ENCODE results near the gene CREG1.
"Not testable (repeated sequence)": the region's sequence is repeated elsewhere in the genome, so short reads cannot be mapped to it uniquely, and the experiment has no call there.

The CREG1 gene

GRCh38 chr1:167563579-167564246, 10.2 kb upstream of the CREG1 start:
- DNase-seq: no peak

GRCh38 chr1:167562702-167563101, 9.1 kb upstream of the CREG1 start:
- DNase-seq: no peak

- DNase-seq: no peak
Measured at GRCh38 chr1:167561753-167562152, 8.2 kb upstream of the CREG1 start.

- DNase-seq: peak; percentile 68
Measured at GRCh38 chr1:167555971-167556714, 2.6 kb upstream of the CREG1 start.

GRCh38 chr1:167555072-167555471, 1.5 kb upstream of the CREG1 start:
- not testable (repeated sequence) for DNase-seq

- DNase-seq: no peak
Measured at GRCh38 chr1:167554028-167554779, 642 bp upstream of the CREG1 start.

GRCh38 chr1:167551362-167551761, 2.2 kb downstream of the CREG1 start:
- DNase-seq: no peak

GRCh38 chr1:167548059-167548932, 5.3 kb downstream of the CREG1 start:
- no peak for DNase-seq

- DNase-seq: no peak
Measured at GRCh38 chr1:167546935-167547334, 6.6 kb downstream of the CREG1 start.

- no peak for DNase-seq
Measured at GRCh38 chr1:167545349-167545748, 8.2 kb downstream of the CREG1 start.

GRCh38 chr1:167544447-167545093, 9.0 kb downstream of the CREG1 start:
- DNase-seq: no peak

GRCh38 chr1:167543199-167543990, 10.2 kb downstream of the CREG1 start:
- no peak for DNase-seq

GRCh38 chr1:167542109-167543032, 11.2 kb downstream of the CREG1 start:
- DNase-seq: no peak

- no peak for DNase-seq
Measured at GRCh38 chr1:167541610-167542009, 12.0 kb downstream of the CREG1 start.

GRCh38 chr1:167541003-167541402, 12.6 kb downstream of the CREG1 start:
- no peak for DNase-seq

- DNase-seq: no peak
Measured at GRCh38 chr1:167538657-167539056, 14.9 kb downstream of the CREG1 start.

GRCh38 chr1:167533851-167534300, 19.7 kb downstream of the CREG1 start:
- DNase-seq: peak; percentile 59

GRCh38 chr1:167532964-167533824, 20.4 kb downstream of the CREG1 start:
- DNase-seq: no peak

- DNase-seq: no peak
Measured at GRCh38 chr1:167532375-167532774, 21.2 kb downstream of the CREG1 start.

Data from activated T-cell treated with anti-CD3 and anti-CD28 coated beads for 4 hours (primary cell).